DMS53 treated with DMSO at 0.1 percent for 48 hours (cell line): ENCODE results near the gene MTRF1L.
"Not testable (repeated sequence)": the region's sequence is repeated elsewhere in the genome, so short reads cannot be mapped to it uniquely, and the experiment has no call there.

Experiments
- DNase-seq: peaks from one replicate; lab custom pipeline; 2025; ENCODE audit not compliant: unreplicated experiment; lab: John Stamatoyannopoulos, UW

Gene MTRF1L

DNA sequence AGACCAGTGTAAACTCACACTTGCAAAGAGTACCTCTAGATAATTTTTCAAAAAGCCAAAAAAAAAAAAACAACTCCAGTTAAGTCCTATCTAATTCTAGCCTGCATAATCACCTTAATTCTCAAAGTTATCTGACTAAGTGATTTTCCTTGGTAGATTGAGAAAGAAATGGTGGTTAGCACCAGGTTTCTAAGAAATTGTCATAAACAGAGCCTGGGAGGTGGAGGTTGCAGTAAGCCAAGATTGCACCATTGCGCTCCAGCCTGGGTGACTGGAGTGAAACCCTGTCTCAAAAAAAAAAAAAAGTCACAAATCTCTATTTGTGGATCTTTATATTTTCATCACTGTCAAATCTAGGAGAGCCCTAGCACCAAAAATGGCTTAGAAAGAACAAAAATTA lies 28.6 kb downstream of the MTRF1L start:
- no peak for DNase-seq

- no peak for DNase-seq
These were observed 32.7 kb downstream of the MTRF1L start for GRCh38 chr6:152969688-152970418.

- not testable (repeated sequence) for DNase-seq
These were observed 36.2 kb downstream of the MTRF1L start for GRCh38 chr6:152966168-152966894.

DNA sequence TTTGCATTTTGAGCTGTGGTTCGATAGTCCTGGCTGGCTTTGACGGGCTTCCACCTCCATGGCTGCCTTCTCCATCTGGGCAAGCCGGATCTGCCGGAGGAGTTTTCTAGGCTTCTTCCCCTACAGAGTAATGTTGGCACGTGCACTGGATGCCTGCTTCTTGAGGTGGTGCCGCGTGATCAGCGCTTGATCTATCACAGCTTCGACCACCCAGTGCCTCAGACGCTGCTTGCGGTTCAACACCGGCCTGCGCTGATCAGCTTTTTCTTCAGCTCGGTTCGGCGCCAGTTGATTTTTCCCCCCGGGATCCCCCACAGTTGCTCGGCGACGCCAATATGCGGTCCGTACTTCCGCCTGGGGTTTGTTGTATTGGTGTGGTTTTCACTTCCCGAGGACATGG lies 43.2 kb downstream of the MTRF1L start:
- no peak for DNase-seq

DNA sequence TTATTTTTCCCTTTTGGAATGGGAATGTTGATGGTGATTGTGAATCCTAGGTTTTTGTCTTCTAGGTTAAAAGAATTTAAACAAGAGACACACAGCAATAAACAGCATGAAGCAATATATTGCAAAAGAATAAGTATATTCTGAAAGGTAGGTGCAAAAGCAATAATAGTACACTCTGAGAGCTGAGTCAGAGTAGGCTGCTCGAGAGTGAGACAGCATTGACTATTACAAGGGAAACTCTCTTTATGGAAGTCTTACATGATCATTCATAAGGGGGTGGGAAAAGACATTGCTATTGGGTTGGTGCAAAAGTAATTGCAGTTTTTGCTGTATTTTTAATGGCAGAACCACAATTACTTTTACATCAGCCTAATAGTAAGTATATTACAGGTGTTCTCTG lies 44.7 kb downstream of the MTRF1L start:
- DNase-seq, result no peak

DNA sequence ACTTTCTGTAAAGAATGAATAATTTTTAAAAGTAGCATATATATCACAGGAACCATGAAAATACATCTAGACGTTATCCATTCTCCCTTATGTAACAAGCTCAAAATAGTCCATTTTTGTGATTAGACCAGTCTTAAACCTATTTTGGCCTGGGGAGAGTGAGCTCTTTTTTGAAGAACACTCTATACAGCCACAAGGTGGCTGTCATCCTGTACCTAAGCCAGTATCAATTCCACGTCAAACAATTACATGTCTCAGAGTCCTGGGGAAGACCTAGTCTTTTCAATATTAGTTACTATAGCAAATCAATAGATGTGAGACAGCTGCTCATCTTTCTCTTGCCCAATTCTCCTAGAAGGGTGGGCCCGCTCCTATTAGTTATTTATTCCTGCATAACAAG lies 48.1 kb downstream of the MTRF1L start:
- no peak for DNase-seq

GRCh38 chr6:152952866-152953509 lies 49.5 kb downstream of the MTRF1L start:
- DNase-seq, result peak; percentile 40

DNA sequence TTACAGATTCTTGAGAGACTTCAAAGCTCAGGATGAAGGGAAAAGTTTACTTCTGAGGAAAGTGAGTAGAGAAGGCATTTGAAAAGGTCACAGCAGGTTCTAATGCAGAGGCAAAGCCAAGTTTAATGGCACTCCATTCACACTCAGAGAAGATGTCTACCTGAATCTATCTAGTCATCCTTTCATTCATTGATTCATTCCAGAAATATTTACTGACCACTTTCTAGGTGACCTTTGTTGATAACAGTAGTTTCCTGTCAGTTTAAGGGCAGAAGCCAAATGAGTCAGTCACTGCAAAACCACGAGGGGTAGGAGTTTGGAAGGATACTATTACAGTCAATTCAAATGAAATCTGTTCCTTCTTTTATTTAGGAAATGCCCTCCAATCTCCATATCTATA lies 50.5 kb downstream of the MTRF1L start:
- no peak for DNase-seq

DNA sequence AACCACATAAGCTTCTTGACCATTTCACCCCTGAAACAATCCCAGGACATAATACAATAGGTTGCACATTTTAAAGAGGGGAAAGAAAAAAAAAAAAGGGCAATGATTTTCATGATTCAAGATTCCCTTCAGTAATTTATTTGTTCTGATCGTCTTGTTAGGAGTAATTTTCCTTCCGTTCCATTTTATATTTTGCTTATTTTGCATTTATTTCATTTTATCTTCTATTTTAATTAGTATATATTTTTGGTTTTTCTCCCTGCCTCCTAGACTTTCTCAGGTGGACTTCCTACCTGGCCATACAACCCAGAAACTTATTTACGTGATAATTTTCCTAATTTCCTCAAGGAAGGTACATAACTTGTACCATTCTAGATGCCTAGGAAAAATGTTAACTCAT lies 52.3 kb downstream of the MTRF1L start:
- no peak for DNase-seq

DNA sequence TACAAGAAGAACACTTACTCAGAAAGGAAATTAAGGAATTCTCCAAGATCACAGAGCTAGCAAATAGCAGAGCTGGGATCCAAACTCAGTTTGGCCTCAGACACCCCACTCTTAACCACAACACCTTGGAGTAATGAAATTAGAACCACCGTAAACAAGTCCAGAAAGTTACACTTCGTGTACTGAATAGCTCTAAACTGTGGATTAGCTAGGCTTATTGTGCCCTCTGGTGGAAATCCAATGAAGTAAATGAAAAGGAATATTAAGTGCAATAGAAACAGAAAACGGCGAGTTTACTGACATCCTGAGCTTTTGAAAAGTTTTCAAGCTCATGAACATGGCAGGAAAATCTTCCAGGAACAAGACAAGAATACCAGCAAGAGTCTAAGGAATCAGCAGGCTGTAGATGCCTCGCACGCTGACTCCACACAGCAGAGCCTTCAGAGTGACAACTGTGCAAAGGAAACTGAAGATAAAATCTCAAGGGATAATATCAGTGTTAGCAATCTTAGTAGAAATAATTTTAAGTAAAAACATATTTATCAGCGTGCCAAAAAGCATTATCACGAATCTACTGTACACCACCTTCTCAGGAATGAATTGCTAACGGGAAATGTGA lies 54.2 kb downstream of the MTRF1L start:
- peak; percentile 27 for DNase-seq

GRCh38 chr6:152946995-152947394 lies 55.5 kb downstream of the MTRF1L start:
- no peak for DNase-seq

GRCh38 chr6:152946484-152946883 lies 56.0 kb downstream of the MTRF1L start:
- no peak for DNase-seq

DNA sequence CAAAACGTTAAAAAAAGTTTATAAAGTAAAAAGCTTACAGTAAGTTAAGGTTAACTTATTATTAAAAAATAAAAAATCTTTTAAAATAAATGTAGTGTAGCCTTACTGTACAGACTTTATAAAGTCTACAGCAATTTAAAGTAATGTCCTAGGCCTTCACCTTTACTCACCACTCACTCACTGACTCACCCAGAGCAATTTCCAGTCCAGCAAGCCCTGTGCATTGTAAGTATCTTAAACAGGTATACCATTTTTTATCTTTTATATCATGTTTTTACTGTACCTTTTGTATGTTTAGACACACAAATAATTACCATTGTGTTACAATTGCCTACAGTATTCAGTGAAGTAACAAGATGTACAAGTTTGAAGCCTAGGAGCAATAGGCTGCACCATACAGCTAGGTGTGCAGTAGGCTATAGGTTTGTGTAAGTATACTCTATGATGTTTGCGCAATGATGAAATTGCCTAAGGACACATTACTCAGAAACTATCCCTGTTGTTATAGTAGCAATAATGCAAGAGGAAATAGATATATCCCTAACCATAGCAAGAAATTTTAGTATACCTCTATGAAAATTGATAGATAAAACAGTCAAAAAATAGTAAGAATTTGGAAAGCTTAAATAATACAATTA lies 59.1 kb downstream of the MTRF1L start:
- no peak for DNase-seq

DNA sequence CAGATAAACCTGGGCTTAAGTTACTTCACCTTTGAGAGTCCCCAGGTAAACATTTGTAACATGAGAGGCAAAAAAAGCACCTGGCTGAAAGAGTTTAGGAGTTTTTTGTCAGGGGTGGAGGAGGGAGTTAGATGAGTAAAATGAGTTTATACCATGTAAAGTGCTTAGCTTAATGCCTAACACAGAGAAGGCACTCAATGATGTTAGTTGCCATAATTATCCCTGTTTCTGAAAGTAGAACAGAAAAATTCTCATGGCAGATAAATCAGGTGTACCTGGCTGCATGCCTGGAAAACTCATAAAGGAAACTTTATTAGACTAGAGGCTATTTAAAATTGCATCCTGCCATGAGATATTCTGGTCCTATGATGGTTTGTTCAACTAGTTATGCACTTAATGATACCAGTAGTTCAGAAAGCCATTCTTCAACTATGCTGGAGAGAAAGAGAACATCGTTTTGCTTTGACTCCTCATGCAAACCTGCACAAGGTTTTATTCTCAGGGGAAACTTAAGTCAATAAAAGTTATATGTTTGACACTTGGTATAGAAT lies 60.1 kb downstream of the MTRF1L start:
- no peak for DNase-seq

GRCh38 chr6:152941746-152942145 lies 60.8 kb downstream of the MTRF1L start:
- DNase-seq, result no peak
